Measurements from ENCODE around the gene EEFSEC. TPM values are rescaled to one million over a fixed set of nuclear protein-coding genes. Genes with fewer than 3 reads are reported as not detected.

The EEFSEC gene
- total and polyA plus RNA-seq, 2 experiments from 2014 or later = 10.1 to 16.2 TPM

GRCh38 chr3:128317698-128318231 lies 164.5 kb downstream of the EEFSEC start:
- ATAC-seq (peak; percentile 34), DNase-seq (ENCODE audit: low spot score) (no peak)
- Histone ChIP-seq H3K27ac (ENCODE audit: low read depth) (no peak overlapping the region), H3K4me3 (no peak overlapping the region), H3F3A (replicated peaks; ENCODE audit: low read depth) (no peaks in the 10 kb centered on the region), H3K9me2 (ENCODE audit: insufficient read depth) (no peaks in the 10 kb centered on the region), H4K20me1 (replicated peaks; ENCODE audit: insufficient read depth) (no peaks in the 10 kb centered on the region), H3K27me3 (ENCODE audit: insufficient read depth) (no peaks in the 10 kb centered on the region), H3K36me3 (ENCODE audit: insufficient read depth) (no peaks in the 10 kb centered on the region), H2AFZ (no peak overlapping the region), H3K4me1 (ENCODE audit: insufficient read depth) (no peaks in the 10 kb centered on the region), H3K79me2 (replicated peaks; ENCODE audit: insufficient read depth) (no peaks in the 10 kb centered on the region), H3K4me2 (no peak overlapping the region)
- no peak overlapping the region for H3K4me3 Mint-ChIP-seq
- H3K36me3 Mint-ChIP-seq (ENCODE audit: low read depth) = no peaks in the 10 kb centered on the region
- peaks cover 1% of the 10 kb centered on the region for H3K27me3 Mint-ChIP-seq (ENCODE audit: insufficient read depth, low read depth, poor library complexity)
- no peak overlapping the region for H3K27ac Mint-ChIP-seq
- no peaks in the 10 kb centered on the region for H3K9me3 Mint-ChIP-seq
- H3K4me1 Mint-ChIP-seq = no peaks in the 10 kb centered on the region
- TF ChIP-seq, protein P1, sequence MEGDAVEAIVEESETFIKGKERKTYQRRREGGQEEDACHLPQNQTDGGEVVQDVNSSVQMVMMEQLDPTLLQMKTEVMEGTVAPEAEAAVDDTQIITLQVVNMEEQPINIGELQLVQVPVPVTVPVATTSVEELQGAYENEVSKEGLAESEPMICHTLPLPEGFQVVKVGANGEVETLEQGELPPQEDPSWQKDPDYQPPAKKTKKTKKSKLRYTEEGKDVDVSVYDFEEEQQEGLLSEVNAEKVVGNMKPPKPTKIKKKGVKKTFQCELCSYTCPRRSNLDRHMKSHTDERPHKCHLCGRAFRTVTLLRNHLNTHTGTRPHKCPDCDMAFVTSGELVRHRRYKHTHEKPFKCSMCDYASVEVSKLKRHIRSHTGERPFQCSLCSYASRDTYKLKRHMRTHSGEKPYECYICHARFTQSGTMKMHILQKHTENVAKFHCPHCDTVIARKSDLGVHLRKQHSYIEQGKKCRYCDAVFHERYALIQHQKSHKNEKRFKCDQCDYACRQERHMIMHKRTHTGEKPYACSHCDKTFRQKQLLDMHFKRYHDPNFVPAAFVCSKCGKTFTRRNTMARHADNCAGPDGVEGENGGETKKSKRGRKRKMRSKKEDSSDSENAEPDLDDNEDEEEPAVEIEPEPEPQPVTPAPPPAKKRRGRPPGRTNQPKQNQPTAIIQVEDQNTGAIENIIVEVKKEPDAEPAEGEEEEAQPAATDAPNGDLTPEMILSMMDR (conservative IDR thresholded peaks at IDR 0.05; ENCODE audit: low read depth in 2 of 2) = peak in 1 of 2 experiments; percentile 53; a peak in 2 of 4 replicates
- no peak for TF ChIP-seq ZNF462 (CRISPR knock-in tag; IDR thresholded peaks at IDR 0.05)
- TF ChIP-seq ETS1 (IDR thresholded peaks at IDR 0.05) = no peak
- no peak for TF ChIP-seq EZH2 (IDR thresholded peaks at IDR 0.05; ENCODE audit: low read depth, unreplicated experiment)
- no peak for TF ChIP-seq STAT1 (IDR thresholded peaks at IDR 0.05; ENCODE audit: unreplicated experiment)
- no peak for TF ChIP-seq CREB1 (CRISPR knock-in tag; IDR thresholded peaks at IDR 0.05; ENCODE audit: low read depth)
